Measurements from ENCODE around the gene TNFAIP8. TPM values are rescaled to one million over a fixed set of nuclear protein-coding genes. Genes with fewer than 3 reads are reported as not detected.

The TNFAIP8 gene
- total RNA-seq, 4 donors from 2014 or later: 20.2 to 26.2 (median 22.5) TPM

GRCh38 chr5:119445544-119445943 lies 89.7 kb downstream of the TNFAIP8 start:
- Histone ChIP-seq H3K4me3 (no peak overlapping the region), H3K9me3 (peaks cover 0 to 7% (median 0%) of the 10 kb centered on the region in 4 donors), H3K27ac (replicated peaks in 1 of 4) (no peak overlapping the region), H3K4me1 (no peaks in the 10 kb centered on the region), H3K36me3 (no peaks in the 10 kb centered on the region), H3K27me3 (no peaks in the 10 kb centered on the region)
- no peak for TF ChIP-seq POLR2A (IDR thresholded peaks at IDR 0.05; ENCODE audit: low read depth)
- DNase-seq (ENCODE audit: extremely low spot score): no peak
- WGBS: 64% methylated on average over 13 of the region's 13 CpGs
- intact Hi-C loops (cut with DNase I): no loop called here

Small RNAs within 50 kb of the gene (small RNA-seq; reads per million reads assigned to genes)
- gene RN7SL174P: 0 reads per million in 3 donors
- 0 to 0.19 (median 0.08) reads per million in 3 donors for gene RNA5SP190

Other genes starting within 250 kb of the TNFAIP8 start
- gene HSD17B4, start 96.5 kb downstream of the TNFAIP8 start, total RNA-seq: 10 to 100 TPM; 71.6 to 90.6 (median 86.2) TPM

All from esophagus muscularis mucosa (tissue), 4 donors.